ENCODE results near the gene ZFP1.
"Not testable (repeated sequence)": the region's sequence is repeated elsewhere in the genome, so short reads cannot be mapped to it uniquely, and the experiment has no call there.

The ZFP1 gene

GRCh38 chr16:75169899-75170405 lies 21.6 kb downstream of the ZFP1 start:
- DNase-seq = no peak

GRCh38 chr16:75172578-75172977 lies 24.3 kb downstream of the ZFP1 start:
- no peak for DNase-seq

GRCh38 chr16:75175074-75175473 lies 26.8 kb downstream of the ZFP1 start:
- DNase-seq = no peak

DNA sequence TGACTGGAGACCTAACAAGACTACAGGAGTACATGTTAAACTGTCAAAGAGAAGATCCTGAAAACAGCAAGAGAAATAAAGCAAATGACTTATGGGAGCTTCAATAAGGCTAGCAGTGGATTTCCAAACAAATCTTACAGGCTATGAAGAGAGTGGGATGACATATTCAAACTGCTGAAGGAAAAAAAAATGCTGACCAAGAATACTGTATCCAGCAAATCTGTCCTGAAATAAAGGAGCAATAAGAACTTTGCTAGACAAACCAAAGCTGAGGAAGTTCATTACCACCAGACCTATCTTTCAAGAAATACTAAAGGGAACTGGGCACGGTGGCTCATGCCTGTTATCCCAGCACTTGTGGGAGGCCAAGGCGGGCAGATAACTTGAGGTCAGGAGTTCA lies 28.6 kb downstream of the ZFP1 start:
- DNase-seq = no peak

- no peak for DNase-seq
Observed at GRCh38 chr16:75179208-75179607, 30.9 kb downstream of the ZFP1 start.

- DNase-seq = no peak
Observed at GRCh38 chr16:75181630-75182029, 33.3 kb downstream of the ZFP1 start.

- DNase-seq = no peak
Observed at GRCh38 chr16:75188832-75189477, 40.6 kb downstream of the ZFP1 start.

DNA sequence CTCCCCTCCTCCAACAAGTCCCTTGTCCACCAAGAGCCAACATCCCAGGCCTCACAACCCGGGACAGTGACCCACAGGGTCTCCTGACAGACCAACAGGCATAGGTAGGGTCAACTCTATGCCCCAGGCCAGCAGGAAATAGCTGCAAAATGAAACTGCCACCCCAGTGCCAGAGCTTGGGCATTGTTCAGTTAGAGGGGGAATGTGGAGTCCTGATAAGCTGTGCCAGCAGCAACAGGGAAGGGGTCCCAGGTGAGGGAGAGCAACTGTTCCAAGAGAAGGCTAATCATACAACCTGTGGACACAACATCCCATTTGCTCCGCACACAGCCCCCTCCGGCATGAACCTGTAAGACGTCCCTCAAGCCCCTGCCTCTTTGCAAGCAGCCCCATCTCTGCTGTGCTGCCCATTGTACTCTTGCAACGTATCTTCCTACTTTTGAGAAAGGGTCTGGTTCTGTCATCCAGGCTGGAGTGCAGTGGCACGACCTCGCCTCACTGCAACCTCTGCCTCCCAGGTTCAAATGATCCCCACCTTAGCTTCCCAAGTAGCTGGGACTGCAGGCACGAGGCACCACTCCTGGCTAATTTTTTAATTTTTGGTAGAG lies 41.4 kb downstream of the ZFP1 start:
- DNase-seq = no peak

DNA sequence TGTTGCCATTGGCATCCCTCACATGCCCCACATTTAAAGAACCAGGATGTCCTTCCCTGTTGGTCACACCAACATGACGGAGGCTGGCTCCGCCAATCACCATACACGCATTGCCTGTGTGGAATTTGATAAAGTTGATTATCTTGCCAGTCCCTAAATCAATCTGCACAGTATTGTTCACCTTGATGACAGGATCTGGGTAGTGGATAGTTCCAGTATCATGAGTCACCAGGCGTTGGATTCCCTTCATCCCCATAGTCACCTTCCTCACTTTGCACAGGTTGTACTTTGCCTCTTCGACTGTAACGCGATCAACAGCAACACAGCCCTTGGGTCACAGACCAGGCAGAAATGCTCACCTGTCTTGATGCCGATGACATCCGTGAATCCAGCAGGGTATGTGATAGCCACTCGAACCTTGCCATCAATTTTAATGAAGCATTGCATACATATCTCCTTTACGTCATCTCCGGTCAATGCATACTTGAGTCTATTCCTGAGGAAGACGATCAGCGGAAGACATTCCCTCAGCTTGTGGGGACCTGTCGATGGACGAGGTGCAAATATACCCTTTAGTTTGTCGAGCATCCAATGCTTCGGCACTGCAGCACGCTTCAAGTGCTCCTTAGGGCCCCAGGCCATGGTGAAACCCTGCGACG lies 44.4 kb downstream of the ZFP1 start:
- no peak for DNase-seq

- no peak for DNase-seq
Observed at GRCh38 chr16:75193265-75193650, 44.9 kb downstream of the ZFP1 start.

- DNase-seq = no peak
Observed at GRCh38 chr16:75193730-75194444, 45.6 kb downstream of the ZFP1 start.

DNA sequence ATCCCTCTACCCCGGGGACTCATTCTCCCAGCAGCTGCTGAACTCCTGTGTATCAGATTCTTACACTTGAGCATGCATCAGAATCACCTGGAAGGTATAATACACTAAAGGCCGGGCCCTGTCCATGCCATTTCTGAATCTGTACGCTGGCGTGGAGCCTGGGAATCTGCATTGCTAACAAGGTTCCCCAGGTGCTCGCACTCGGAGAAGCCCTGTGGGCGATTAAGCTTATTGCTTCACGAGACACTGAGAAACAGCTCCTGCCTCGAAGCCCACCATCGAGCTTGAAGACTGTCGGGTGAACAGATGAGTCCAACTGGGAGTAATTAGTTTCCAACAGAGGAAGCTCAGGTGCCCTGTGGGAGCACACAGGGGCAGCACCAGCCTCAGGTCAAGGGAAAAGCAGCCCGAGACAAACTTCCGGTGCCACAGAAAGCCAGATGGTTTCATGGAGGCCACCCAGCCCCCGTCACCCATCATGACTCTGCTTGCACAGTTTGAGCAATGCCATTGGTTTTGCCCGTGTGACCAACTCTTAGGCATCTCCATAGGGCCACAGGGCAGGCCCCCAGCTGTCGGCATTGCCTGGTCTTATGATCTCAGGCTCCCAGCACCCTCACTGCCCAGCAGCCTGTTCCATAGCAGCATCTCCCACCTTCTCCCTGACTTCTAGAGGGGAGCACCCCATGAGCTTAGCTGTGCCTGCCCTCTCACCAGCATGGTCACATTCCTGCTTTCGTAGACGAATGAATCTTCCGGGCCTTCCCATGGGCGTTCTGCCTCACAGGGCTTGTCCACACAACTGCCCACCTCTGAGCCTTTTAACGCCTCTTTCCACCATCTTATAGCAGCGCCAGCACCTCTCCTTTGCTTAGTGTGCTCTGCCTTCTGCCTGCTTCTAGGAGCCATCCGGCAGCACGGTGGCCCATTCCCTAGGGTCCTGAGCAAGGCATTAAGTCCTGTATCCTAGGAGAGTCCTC lies 47.8 kb downstream of the ZFP1 start:
- DNase-seq = no peak

DNA sequence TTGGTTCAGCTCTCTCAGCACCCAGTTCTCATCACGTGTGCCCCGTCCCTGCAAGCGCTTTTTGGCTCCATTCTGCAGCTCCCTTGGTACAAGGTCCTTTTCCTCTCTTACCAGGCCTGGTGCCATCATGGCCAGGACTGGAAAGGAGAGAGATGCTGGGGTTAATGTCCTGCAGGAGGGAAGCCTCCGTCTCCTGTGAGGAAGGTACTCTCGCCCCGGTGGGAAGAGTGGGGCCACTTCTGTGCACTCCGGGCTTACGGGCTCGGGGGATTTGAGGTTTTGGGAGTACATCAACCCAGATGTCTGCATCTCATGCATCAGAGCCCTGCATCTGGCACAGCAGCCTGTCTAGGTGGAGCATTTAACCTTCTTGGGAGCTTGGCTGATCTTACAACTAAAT lies 48.5 kb downstream of the ZFP1 start:
- no peak for DNase-seq

DNA sequence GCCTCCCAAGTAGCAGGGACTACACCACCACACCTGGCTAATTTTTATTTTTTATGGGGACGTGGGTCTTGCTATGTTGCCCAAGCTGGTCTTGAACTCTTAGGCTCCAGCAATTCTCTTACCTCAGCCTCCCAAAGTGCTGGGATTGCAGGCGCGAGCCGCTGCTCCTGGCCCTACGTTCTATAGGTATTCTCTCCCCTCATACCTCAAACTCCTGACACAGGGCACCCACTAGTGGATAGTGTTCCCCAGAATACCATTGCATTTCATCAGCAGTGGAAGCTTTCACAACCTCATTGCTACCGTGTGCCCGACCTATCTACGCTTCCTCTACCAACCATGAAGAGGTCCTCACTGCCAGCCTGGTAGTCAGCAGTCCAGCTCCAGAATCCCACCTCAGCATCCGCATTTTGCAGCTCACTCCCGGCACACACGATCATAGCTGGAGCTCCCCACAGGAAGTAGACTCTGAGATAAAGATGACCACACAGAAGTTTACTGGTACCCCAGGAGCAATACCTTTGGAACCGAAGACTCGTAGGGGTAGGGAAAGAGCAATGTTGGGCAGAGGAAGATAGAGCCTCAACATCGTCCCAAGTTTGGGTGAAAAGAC lies 49.3 kb downstream of the ZFP1 start:
- DNase-seq = no peak

GRCh38 chr16:75198135-75198600 lies 49.8 kb downstream of the ZFP1 start:
- DNase-seq = no peak

- DNase-seq = no peak
Observed at GRCh38 chr16:75202069-75202590, 53.8 kb downstream of the ZFP1 start.

GRCh38 chr16:75203096-75203495 lies 54.8 kb downstream of the ZFP1 start:
- no peak for DNase-seq

DNA sequence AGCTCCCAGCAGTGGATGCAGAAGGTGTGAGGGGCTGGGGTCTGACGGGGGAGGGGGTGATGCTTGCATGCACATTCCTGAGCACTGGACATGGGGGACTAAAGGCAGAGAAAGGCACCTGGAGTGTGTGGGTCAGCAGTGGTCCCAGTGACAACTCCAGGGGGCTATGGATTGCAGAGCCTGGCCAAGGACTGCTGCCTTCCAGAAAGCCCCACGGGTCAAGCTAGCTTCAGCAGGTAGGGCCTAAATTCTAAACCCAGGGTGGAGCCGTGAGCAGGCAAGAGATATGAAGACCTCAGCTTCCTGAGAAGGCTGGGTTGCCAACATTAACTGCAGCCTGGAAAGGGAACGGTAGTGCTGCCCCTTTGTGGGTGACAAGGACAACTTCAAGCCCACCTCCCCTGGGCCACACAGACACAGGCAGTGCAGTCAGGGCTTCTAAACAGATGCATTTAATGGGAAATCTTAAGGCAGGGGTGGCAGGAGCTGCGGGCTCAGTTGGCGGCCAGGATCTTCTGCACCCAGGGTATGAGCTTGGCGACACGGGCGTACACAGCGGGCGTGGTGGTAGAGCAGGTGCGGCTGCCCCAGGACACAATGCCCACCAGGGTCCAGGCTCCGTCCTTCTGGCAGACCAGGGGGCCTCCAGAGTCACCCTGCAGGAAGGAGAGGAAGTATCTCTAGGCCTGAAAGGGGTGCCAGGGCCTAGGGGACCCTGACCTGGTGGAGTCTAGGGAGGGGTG lies 55.5 kb downstream of the ZFP1 start:
- no peak for DNase-seq

- no peak for DNase-seq
Observed at GRCh38 chr16:75204410-75204758, 56.1 kb downstream of the ZFP1 start.

GRCh38 chr16:75204905-75205304 lies 56.6 kb downstream of the ZFP1 start:
- DNase-seq = not testable (repeated sequence)

GRCh38 chr16:75205438-75205837 lies 57.1 kb downstream of the ZFP1 start:
- not testable (repeated sequence) for DNase-seq
